GM18508 (cell line): ENCODE measurements around the gene OR1M1.

Experiments used
- ATAC-seq: cut with Tn5 transposase; IDR thresholded peaks from one replicate; pipeline ENCODE4 v1.9.1; 2021; ENCODE audit warnings: moderate number of reproducible peaks; ENCODE audit not compliant: insufficient read depth, unreplicated experiment

OR1M1 gene

DNA sequence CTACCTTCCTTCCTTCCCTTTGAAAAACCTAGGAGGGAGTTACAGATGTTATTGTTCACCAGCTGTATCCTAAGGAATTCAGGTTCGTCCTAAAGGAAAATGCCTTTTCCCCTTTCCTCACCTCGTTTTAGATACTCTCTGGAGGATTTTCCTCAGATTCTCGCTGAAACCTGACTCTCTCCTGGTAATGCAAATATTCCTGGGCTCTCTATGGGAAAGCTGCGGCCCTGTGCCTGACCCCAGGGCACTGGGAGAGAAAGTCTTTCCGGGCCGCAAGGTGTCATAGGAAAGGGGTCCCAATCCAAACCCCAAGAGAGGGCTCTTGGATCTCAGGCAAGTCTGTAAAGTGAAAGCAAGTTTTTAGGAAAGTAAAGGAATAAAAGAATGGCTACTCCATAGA lies 13.1 kb upstream of the OR1M1 start:
- no peak for ATAC-seq

DNA sequence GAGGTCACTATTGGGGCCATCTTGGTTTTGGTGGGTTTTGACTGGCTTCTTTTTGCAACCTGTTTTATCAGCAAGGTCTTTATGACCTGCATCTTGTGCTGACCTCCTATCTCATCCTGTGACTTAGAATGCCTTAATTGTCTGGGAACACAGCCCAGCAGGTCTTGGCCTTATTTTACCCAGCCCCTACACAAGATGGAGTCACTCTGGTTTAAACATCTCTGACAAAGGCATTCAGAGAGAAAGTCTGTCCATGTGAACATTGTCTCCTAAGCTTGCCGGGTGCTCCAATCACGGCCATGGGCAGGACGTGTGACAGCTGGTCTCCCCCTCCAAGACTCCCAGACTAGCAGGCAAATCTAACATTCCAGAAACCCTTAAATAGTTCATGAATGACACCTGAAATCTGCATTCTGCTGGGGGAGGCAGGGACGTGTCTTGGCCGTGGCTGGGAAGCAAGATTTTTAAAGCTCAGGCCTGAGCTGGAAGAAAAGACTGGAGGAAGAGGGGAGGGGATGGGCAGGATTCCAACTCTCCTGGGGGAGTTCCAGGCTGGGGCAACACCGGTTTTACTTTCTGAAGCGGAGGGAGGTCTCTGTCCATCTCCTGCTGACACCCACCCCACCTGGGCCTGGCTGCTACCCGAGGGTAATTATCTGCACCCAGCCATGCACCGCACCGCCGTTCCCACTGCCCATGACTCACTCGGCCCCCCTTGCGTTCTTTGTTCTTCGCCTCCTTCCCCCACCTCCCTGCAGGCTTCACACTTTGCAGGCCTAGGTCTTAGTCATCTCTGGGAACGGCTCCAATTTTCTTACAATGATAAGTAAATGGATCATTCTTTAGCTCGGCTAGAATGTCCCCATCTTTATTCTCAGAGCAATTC lies 11.6 kb upstream of the OR1M1 start:
- ATAC-seq, result no peak

- ATAC-seq, result no peak
Observed at GRCh38 chr19:9076901-9077300, 10.0 kb upstream of the OR1M1 start.

DNA sequence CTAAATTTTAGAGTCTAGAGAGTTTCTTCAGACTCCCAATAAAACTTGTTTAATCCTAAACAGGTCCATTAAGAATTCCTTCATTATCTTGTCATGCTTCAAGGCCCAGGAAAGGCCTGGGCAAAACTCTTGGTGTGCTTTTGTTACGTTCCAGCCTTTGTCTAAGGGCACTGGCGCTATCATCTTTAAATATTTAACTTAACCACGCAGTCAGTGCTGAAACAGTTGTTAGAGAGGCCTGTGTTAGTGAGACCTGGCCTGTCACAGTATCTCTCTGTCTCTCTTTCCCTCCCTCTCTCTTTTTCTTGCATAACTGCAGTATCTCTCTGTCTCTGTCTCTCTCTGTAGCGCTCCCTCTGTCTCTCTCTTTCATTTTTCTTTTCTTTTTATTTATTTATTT lies 8.2 kb upstream of the OR1M1 start:
- ATAC-seq, result no peak

DNA sequence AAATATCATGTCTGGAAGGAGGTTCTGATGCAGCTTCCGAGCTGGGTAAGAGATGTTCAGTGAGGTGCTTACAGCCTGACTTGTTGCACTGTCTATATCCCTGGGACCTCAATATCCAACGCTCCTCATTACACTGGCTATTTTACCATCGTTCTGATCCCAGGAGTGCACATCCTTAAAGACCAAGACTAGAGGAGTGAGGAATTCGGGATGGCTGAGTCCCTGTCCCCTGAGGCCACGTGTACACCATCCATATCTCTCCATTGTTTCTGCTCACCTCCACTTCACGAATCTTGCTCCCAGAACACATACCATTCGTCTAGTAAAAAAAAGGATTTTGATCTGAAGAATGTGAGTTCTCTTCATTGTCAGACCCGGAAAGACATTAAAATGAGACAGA lies 20.5 kb downstream of the OR1M1 start, which contains the start of gene OR7G2:
Gene OR7G2 (minus strand): TSS at position 101 of the 400 bp plus-strand sequence. CDS start 4,232 bp downstream, outside the sequence.
- ATAC-seq, result no peak

DNA sequence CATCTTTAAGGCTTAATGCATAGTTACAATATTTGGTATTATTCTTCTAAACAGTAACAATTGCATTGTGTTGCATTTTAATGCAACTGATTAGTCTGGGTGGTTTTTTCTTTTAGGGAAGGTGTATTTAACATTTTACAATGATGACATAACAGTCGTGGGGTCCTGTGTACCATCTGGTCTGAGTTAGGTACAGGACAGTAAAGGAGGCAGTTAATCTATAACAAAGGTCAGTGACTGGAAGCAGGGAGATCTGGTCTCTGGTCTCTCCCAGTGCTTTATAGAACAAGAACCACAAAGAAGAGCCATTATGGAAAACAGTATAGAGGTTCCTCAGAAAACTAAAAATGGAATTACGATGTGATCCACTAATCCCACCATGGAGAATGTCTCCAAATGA lies 23.1 kb downstream of the OR1M1 start:
- ATAC-seq, result no peak

GRCh38 chr19:9115307-9115813 lies 28.5 kb downstream of the OR1M1 start, which contains the start of gene OR7G1:
TSS of gene OR7G1 (minus strand) at chr19:9115763. CDS start at chr19:9115763, 0 bp downstream.
- ATAC-seq, result no peak

DNA sequence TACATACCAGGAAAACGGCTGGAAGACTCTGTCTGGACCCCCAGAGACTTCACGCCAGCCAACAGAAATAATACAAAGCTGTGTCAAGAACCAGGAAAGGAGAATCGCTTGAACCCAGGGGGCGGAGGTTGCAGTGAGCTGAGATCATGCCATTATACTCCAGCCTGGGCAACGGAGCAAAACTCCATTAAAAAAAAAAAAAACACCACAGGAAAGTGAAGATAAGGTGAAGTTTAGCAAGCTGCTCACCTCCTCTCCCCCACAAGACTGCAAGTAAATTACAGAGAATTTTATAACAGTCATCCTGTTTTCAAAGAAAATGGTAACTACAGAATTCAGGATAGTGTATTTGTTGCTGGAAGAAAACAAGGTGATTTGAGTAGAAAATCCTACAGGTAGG lies 29.7 kb downstream of the OR1M1 start:
- ATAC-seq, result no peak

DNA sequence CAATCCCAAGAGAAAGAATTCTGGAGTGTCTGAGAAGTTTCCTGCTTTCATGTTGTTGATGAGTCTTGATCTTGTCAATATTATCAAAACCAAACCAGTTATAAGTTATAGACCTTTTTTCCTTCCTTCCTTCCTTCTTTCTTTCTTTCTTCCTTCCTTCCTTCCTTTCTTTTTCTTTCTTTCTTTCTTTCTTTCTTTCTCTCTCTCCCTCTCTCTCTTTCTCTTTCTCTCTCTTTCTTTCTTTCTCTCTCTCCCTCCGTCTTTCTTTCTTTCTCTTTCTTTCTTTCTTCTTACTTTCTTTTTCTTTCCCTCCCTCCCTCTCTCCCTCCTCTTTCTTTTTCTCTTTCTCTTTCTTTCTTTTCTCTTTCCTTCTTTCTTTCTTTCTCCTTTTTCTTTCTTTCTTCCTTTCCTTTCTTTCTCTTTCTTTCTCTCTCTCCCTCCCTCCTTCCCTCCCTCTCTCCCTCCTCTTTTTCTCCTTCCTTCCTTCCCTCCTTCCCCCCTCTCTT lies 40.1 kb downstream of the OR1M1 start, which contains the start of gene OR7G3:
Gene OR7G3 (minus strand): TSS at position 51 of the 506 bp plus-strand sequence. CDS start 0 bp downstream, at position 51.
- no peak for ATAC-seq

- no peak for ATAC-seq
Observed at GRCh38 chr19:9128171-9128570, 41.3 kb downstream of the OR1M1 start.

- ATAC-seq, result no peak
Observed at GRCh38 chr19:9130965-9131364, 44.1 kb downstream of the OR1M1 start.

GRCh38 chr19:9132422-9132821 lies 45.6 kb downstream of the OR1M1 start:
- no peak for ATAC-seq

DNA sequence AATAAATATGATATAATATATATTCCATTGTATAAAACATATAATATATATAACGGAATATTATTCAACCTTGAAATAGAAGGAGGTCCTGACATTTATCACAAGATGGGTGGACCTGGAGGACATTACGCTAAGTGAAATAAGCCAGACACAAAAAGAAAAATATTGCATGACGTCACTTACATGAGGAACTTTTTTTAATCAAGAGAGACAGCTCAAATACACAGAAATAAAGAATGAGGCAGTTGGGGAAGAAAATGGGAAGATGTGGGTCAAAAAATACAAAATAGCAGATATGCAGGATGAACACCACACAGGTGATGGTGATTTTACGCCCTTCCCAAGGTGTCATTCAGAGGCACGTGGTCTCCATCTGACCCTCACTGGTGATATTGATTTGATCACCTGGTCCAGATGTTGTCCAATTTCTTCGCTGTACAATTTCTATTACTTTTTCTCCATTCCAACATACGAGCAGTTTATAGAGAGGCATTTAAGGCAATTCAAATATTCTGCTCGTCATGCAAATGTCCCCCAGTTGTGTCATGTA lies 52.8 kb downstream of the OR1M1 start:
- ATAC-seq, result no peak

DNA sequence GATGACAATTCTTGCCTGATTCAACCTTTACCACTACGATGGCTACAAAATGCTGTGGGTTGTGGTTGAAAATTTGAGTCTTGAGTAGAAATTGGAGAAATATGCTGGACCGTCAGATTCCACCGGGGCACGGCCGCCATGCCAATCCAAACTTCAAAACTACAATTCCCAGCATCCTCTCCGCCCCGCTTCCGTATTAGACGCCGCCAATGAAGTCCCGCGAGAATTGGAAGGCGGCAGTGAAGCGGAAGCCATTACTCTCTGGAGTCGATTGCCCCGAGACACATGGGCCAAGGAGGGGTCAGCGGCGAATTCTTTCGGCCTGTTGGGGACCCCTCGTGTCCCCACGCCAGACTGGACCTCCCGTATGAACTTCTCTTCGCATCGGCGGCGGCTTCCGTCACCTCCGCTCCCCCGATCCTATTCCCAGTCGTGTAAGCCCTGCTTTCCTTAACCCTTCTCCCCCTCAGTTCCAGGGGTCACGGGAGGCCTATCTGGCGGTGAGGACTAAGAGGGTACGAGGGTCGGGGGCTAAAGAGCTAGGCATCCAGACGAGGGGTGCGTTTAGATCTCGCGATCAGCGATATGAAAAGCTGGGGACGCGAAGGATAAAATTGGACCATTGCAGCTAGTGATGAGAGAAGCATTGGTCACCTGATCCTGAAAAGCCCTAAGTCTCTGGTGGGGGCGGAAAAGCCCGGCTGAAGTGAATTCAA lies 53.5 kb downstream of the OR1M1 start, which contains the start of gene ZNF317:
Gene ZNF317 (plus strand): TSS at position 239 of the 716 bp plus-strand sequence. CDS start 15,620 bp downstream, outside the sequence.
- peak; percentile 50 for ATAC-seq

- ATAC-seq, result no peak
Observed at GRCh38 chr19:9144920-9145319, 58.1 kb downstream of the OR1M1 start.
